Measurements from ENCODE around the gene C1orf50.

- TF ChIP-seq, protein P1, sequence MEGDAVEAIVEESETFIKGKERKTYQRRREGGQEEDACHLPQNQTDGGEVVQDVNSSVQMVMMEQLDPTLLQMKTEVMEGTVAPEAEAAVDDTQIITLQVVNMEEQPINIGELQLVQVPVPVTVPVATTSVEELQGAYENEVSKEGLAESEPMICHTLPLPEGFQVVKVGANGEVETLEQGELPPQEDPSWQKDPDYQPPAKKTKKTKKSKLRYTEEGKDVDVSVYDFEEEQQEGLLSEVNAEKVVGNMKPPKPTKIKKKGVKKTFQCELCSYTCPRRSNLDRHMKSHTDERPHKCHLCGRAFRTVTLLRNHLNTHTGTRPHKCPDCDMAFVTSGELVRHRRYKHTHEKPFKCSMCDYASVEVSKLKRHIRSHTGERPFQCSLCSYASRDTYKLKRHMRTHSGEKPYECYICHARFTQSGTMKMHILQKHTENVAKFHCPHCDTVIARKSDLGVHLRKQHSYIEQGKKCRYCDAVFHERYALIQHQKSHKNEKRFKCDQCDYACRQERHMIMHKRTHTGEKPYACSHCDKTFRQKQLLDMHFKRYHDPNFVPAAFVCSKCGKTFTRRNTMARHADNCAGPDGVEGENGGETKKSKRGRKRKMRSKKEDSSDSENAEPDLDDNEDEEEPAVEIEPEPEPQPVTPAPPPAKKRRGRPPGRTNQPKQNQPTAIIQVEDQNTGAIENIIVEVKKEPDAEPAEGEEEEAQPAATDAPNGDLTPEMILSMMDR (IDR thresholded peaks at IDR 0.05), result no peak
- TF ChIP-seq ZNF121 (CRISPR knock-in tag; IDR thresholded peaks at IDR 0.05) (no peak), SP1 (CRISPR knock-in tag; conservative IDR thresholded peaks at IDR 0.05) (no peak), KAT7 (CRISPR knock-in tag; IDR thresholded peaks at IDR 0.05; ENCODE audit: borderline replicate concordance) (no peak), NR2C2 (CRISPR knock-in tag; IDR thresholded peaks at IDR 0.05) (no peak), CREB1 (CRISPR knock-in tag; IDR thresholded peaks at IDR 0.05) (no peak), NFE2L1 (CRISPR knock-in tag; IDR thresholded peaks at IDR 0.05) (no peak)
- TF ChIP-seq, protein P2, sequence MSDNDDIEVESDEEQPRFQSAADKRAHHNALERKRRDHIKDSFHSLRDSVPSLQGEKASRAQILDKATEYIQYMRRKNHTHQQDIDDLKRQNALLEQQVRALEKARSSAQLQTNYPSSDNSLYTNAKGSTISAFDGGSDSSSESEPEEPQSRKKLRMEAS (CRISPR knock-in tag; IDR thresholded peaks at IDR 0.05), result no peak
- TF ChIP-seq, protein P3, sequence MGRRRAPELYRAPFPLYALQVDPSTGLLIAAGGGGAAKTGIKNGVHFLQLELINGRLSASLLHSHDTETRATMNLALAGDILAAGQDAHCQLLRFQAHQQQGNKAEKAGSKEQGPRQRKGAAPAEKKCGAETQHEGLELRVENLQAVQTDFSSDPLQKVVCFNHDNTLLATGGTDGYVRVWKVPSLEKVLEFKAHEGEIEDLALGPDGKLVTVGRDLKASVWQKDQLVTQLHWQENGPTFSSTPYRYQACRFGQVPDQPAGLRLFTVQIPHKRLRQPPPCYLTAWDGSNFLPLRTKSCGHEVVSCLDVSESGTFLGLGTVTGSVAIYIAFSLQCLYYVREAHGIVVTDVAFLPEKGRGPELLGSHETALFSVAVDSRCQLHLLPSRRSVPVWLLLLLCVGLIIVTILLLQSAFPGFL (CRISPR knock-in tag; IDR thresholded peaks at IDR 0.05; ENCODE audit: borderline replicate concordance), result no peak
- TF ChIP-seq, protein P4, sequence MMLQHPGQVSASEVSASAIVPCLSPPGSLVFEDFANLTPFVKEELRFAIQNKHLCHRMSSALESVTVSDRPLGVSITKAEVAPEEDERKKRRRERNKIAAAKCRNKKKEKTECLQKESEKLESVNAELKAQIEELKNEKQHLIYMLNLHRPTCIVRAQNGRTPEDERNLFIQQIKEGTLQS (CRISPR knock-in tag; conservative IDR thresholded peaks at IDR 0.05), result no peak
- TF ChIP-seq, protein P5, sequence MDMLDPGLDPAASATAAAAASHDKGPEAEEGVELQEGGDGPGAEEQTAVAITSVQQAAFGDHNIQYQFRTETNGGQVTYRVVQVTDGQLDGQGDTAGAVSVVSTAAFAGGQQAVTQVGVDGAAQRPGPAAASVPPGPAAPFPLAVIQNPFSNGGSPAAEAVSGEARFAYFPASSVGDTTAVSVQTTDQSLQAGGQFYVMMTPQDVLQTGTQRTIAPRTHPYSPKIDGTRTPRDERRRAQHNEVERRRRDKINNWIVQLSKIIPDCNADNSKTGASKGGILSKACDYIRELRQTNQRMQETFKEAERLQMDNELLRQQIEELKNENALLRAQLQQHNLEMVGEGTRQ (CRISPR knock-in tag; IDR thresholded peaks at IDR 0.05), result no peak
Observed at GRCh38 chr1:42723511-42723910, 43.5 kb upstream of the C1orf50 start.
